NCI-H1105 (cell line): ENCODE data around the gene UBA52.
A peak's percentile ranks its signal among the peaks of the same experiment; 100 is the strongest.
"Not testable (repeated sequence)": the region's sequence is repeated elsewhere in the genome, so short reads cannot be mapped to it uniquely, and the experiment has no call there.

Experiments used
- DNase-seq: peaks from one replicate; lab custom pipeline; 2025; lab: John Stamatoyannopoulos, UW

The UBA52 gene

DNA sequence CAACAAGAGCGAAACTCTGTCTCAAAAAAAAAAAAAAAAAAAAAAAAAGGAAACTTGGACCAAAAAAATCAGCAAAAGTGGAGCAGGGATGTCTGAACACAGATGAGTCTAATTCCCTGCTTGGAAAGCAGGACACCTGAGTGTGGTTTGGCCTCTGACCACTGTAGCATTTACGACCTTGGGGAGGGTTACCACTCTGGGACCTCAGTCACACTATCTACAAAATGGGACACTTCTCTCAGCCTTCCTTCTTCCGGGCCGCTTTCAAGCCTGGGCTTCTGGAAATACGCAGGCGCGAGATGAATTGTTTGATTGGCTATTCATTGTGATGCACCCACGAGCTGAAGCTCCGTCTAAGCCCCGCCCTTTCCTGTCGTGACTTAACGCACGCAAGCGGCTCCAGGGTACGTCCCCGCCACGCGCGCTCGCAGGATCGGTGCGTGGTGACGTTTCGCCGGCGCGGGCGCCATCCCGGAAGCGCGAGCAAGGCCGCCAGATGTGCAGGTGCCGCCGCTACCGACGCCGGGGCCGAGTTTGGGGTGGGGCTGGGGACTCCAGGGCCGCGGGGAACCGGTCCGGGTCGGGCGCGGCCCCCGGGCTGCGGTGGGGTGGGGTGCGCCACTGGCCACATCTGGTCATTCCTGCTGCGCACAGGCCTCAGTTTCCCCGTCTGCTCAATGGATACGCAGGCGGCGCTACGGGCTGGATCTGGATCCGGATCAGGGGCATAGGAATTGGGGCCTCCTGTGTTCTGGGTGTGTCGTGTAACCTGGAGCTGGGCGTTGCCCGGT, 14.1 kb upstream of the UBA52 start, which contains the start of gene KXD1:
Gene KXD1 (plus strand): TSS at position 460 of the 791 bp plus-strand sequence. CDS start 4,187 bp downstream, outside the sequence.
- DNase-seq = peak; percentile 98

DNA sequence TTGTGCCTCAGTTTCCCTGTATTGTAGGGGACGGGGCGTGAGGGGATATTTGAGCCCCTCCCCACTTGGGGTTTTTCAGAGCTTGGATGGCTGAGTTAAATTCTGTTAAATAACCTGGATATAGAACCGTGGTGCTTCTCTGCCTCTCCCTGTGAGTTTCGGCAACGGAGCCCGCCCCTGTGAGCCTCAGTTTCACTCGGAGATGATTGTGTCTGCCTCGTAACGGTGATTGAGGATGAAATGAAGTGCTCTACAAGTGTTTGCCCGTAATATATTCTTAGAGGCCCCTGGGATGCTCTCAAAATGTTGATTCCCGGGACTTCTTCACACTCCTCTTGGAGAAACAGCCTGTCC, 13.5 kb upstream of the UBA52 start:
- DNase-seq = no peak

DNA sequence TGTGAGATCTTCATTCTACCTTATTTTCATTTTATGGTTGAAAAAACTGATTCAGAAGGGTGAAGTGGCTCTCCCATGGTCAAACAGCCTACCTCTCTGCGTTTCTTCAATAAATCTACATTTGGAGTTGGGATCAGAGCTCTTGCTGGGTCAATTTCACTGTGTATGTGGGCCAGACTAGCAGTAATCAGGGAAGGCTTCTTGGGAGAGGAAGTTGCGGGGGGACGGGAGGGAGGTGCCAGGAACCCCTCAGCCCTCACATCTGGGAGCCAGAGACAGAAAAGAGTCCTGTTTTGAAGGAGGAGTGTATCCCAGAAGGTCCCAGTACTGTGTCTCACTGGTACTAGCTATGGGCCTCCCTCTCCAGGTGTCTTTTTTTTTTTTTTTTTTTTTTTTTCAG, 13.1 kb upstream of the UBA52 start:
- no peak for DNase-seq

- no peak for DNase-seq
Measured at GRCh38 chr19:18559685-18560084, 12.0 kb upstream of the UBA52 start.

GRCh38 chr19:18562086-18562485, 9.6 kb upstream of the UBA52 start:
- DNase-seq = no peak

DNA sequence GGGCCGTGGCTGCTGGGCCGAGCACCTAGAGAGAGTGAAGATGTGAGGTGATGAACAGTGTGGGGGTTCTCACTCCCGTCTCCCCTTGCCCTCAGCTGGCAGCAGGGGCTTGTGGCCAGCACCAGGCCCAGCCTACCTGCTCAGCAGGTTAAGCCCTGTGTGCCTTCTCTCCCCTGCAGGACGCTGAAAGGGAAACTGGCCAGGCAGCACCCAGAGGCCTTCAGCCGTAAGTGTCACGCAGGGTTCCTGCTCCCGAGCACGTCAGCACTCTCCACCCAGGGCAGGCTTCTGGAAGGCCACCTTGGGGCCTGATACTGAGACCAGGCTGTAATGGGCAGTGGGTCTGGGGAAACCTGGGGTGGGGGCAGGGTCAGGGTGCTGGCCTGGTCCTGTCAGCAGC, 4.7 kb upstream of the UBA52 start:
- DNase-seq = no peak

- DNase-seq = no peak
Measured at GRCh38 chr19:18568367-18568766, 3.3 kb upstream of the UBA52 start.

DNA sequence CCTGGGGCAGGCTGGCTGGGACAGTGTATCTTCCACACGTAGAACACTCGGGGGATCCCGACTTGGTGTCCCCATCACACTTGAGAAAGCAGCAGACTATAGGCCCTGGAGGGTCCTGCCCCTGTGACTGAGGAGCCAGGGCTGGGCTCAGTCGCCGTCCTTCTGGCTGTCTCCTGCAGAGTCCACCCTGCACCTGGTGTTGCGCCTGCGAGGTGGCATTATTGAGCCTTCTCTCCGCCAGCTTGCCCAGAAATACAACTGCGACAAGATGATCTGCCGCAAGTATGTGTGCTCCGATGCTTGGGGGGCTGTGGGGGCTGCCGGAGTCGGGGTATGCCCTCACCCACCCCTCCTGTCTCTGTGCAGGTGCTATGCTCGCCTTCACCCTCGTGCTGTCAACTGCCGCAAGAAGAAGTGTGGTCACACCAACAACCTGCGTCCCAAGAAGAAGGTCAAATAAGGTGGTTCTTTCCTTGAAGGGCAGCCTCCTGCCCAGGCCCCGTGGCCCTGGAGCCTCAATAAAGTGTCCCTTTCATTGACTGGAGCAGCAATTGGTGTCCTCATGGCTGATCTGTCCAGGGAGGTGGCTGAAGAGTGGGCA, 3.1 kb downstream of the UBA52 start:
- no peak for DNase-seq

DNA sequence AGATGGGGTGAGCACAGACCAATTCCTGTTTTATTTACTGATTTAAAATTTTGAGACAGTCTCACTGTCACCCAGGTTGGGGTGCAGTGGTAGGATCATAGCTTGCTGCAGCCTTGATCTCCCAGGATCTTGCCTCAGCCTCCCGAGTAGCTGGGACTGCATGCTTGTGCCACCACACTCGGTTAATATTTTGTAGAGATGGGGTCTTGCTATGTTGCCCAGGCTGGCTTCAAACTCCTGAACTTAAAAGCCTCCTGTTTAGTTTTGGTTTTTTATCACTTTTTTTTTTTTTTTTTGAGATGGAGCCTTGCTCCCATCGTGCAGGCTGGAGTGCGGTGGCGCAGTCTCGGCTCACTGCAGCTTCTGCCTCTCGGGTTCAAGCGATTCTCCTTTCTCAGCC, 4.7 kb downstream of the UBA52 start:
- no peak for DNase-seq

DNA sequence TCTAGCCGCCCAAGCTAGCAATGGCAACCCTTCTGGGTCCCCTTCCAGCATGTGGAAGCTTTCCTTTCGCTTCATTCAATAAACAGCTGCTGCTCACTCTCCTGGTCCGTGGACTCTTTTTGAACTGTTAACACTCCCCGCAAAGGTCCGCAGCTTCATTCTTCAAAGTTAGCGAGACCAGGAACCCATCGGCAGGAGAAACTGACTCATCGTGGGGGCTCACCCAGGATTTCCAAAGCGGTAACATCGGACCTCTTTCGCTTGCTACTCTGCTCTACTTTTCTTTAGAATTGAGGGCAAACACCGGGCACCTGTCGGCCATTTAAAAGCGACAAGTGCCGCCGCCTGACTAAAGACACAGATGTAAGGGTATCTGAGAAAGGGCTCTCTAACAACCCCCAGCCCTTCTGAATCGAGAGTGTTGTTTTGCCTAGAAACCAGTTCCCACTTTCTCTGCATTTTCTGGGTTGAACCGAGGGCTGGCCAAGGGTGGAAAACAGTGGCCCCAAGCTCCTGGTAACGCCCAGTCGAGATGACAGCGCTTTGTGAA, 5.8 kb downstream of the UBA52 start:
- DNase-seq = no peak

DNA sequence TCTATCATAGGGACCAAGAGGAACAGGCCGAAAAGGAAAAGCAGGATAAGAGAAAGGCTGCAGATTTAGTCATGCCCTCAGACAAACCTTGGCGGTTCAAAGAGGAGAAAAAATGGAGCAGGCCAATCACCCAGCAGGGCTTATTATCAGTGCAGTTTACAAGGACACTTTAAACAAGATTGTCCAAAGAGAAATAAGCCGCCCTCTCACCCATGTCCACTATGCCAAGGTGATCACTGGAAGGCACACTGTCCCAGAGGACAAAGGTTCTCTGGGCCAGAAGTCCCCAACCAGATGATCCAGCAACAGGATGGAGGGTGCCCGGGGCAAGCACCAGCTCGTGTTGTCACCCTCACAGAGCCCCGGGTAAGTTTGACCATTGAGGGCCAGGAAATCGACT, 8.7 kb downstream of the UBA52 start:
- no peak for DNase-seq

- DNase-seq = no peak
Measured at GRCh38 chr19:18586306-18586705, 14.6 kb downstream of the UBA52 start.

GRCh38 chr19:18587561-18587960, 15.9 kb downstream of the UBA52 start:
- no peak for DNase-seq

DNA sequence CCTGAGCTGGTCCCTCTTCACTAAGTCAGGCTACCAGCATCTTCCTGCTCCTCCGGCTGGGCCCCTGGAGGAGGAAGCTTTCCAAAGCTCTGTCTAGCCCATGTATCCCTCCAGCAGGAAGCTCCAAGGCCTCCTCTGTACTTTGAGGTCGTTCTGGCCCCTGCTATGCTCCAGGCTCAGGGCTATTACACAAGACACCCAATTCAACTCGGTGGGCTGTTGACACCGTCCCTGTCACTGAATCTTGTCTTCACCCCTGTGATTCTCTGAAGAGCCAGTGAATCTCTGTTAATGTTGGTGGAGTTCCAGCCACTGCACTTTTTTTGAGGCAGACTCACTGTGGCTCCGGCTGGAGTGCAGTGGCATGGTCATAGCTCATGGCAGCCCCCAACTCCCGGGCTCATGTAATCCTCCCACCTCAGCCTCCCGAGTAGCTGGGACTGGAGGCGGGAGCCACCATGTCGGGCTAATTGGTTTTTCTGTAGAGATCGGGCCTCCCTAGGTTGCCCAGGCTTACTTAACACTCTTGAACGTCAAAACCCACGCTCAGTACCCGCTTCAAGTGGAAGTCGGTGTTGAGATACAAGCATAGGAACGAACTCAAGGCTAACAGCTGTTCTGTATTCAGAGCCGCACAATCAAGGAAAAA, 16.4 kb downstream of the UBA52 start:
- no peak for DNase-seq

- DNase-seq = peak; percentile 76
Measured at GRCh38 chr19:18588611-18589379, 17.1 kb downstream of the UBA52 start, which contains the start of gene REX1BD. TSS of gene REX1BD (plus strand) at chr19:18588798. CDS start at chr19:18588802, 4 bp downstream.

DNA sequence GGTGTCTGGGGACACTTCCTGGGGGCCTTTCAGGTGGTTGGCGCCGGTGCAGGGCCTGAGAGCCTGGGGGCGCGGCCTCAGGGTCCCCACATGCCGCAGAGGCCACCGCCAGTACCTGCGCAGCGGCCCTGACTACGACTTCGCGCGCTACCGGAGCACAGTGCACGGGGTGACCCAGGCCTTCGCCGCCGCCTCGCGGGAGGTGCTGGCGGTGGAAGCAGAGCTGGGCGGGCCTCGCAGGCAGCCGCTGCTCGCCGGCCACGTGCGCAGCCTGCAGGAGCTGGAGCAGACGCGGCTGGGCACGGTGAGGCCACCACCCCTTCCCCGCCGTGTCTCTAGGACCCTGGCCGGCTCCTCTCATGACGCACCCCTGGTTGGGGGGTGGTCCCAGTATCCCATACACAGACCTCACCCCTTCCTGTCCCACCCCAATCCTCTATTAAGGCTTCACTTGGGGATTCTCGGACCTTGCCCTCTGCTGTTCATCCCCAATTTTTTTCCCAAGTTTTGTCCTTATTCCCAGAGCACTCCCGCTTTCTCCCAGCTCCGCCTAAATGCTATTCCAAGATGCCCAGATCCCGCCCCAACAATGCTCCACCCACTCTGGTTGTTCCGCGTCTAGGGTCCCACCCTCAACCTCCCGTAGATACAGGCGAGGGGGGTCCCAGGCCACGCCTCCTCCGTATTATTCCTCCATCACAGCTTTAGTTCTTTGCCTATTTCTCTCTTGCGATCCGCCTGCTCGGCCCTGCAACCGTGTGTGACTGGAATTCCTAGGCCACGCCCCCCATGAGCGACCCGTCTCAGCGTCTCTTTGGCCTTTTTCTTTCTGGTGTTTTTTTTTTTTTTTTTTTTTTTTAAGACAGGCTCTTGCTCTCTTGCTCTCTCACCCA, 18.0 kb downstream of the UBA52 start:
- DNase-seq = peak; percentile 93

DNA sequence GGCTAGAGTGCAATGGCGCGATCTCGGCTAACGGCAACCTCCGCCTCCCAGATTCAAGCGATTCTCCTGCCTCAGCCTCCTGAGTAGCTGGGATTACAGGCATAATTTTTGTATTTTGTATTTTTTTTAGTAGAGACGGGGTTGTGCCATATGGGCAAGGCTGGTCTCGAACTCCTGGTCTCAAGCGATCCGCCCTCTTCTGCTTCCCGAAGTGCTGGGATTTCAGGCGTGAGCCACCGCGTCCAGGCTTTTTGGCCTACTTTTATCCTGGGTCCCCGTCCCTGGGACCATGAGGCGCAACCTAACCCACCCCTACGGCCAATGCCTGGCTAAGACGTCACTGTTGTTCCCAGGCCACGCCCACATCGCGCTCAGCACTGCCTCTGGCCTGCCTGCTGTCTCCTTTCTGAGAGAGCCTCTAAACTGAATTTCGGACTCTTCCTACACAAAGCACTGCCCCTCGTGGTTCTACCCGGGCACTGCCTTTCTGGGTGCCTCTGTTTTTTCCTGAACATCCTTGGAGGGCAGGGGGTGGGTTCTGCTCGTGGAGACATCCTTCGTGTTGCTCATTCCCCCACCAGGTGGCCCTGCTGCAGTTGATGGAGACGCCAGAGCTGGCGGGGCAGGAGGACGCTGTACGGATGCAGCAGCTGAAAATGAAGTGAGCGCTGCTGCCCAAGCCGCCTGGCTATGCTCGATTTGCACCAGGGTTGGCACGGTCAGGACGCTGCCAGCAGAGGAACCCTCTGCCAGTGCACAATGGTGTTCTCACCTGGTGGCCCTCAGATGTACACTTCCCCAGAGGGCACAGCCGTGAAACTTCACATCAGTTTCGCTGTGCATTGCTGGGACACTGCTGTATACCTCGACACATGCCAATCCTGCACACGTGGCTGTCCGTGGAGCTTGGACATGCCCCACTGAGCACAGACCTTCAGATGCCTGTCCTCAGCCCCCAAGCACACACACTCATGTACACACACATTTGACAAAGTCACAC, 18.9 kb downstream of the UBA52 start:
- DNase-seq = peak; percentile 97

- DNase-seq = no peak
Measured at GRCh38 chr19:18591735-18592385, 20.2 kb downstream of the UBA52 start.

GRCh38 chr19:18592732-18593131, 21.1 kb downstream of the UBA52 start:
- DNase-seq = not testable (repeated sequence)
